Femur (tissue), 1 donor: Measurements from ENCODE around the gene SH3TC1.

Source experiments
- DNase-seq: peaks from one replicate; pipeline ENCODE4 v3.0.0-alpha.2; 2017

The SH3TC1 gene

GRCh38 chr4:8217871-8218270 is 18.8 kb downstream of the SH3TC1 start:
- DNase-seq, result no peak

- no peak for DNase-seq
These were observed 19.4 kb downstream of the SH3TC1 start for GRCh38 chr4:8218371-8219031.

GRCh38 chr4:8219236-8219635 is 20.1 kb downstream of the SH3TC1 start:
- no peak for DNase-seq

GRCh38 chr4:8220661-8221450 is 21.8 kb downstream of the SH3TC1 start:
- DNase-seq, result no peak

DNA sequence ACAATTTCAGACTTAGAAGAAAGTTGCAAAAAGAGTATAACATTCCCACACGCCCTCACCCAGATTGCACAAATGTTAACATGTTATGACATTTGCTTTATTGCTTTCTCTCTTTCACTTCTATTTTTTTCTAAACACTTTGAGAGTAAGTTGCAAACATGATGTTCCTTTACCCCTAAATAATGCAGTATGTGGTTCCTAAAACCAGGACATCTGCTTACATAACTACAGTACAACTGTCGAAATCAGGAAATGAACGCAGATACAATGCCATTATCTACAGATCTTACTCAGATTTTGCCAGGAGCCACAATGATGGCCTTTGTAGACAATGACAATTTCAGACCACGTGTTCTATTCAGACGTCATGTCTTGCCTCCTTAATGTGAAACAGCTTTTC is 22.4 kb downstream of the SH3TC1 start:
- no peak for DNase-seq

DNA sequence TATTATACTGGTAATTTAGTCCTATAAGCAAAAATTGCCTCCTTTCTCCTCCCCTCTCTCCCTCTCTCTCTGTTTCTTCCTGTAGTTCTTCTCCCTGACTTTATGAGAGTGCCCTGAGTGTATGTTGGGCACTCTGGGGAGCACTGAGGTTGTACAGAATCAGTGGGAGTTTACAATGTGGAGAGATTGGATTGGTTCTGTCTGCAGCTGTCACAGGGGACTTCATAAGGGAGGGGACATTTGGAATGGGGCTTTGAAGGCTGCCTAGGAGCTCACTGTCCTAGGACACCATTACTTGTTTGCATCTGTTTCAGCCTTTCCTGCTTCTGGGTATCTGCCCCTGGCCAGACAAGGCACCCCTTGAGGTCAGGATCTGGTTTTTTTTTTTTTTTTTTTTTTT is 22.9 kb downstream of the SH3TC1 start:
- no peak for DNase-seq

- DNase-seq, result no peak
These were observed 23.7 kb downstream of the SH3TC1 start for GRCh38 chr4:8222609-8223388.

GRCh38 chr4:8224267-8224974 is 25.3 kb downstream of the SH3TC1 start:
- no peak for DNase-seq

DNA sequence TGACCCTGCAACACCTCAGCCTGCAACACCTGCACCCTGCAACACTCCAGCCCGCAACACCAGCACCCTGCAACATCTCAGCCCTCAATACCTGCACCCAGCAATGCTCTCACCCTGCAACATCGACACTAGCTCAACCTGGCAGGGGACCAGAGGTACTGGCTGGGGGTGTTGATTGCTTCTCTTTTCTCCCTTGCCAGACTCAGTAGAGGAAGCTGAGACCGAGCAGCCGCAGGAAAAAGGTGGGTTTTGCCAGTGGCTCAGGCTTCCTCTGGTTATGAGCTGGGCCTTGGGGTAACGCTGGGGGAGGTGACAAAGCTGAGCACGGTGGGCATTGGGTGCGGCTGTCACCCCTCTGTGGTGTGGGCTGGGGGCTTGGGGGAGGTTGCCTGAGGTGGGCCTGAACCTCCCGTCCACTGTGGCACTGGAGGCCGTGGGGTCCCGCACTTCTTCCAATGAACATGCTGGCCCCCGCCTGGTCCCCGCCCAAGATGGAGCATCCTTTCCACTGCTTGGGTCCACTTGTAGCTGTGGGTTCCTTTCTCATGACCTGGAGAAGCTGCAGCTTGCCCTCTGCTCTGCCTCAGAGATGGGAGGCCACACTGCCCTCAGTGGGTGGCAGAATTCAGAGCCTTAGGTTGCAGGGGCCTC is 26.0 kb downstream of the SH3TC1 start:
- DNase-seq, result no peak

GRCh38 chr4:8225706-8226443 is 26.8 kb downstream of the SH3TC1 start:
- no peak for DNase-seq

DNA sequence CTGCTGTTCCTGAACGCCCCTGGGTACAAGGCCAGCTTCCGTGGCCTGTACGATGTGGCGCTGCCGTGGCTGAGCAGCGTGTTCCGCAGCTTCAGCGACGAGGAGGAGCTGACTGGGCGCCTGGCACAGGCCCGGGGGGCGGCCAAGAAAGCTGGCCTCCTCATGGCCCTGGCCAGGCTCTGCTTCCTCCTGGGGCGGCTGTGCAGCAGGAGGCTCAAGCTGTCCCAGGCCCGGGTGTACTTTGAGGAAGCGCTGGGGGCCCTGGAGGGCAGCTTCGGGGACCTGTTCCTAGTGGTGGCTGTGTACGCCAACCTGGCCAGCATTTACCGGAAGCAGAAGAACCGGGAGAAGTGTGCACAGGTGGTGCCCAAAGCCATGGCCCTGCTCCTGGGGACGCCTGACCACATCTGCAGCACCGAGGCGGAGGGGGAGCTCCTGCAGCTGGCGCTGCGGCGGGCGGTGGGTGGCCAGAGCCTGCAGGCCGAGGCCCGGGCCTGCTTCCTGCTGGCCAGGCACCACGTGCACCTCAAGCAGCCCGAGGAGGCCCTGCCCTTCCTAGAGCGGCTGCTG is 28.2 kb downstream of the SH3TC1 start:
- DNase-seq, result no peak

- no peak for DNase-seq
These were observed 28.8 kb downstream of the SH3TC1 start for GRCh38 chr4:8227771-8228318.

GRCh38 chr4:8228319-8229250 is 29.5 kb downstream of the SH3TC1 start:
- peak; percentile 78 for DNase-seq

- no peak for DNase-seq
These were observed 30.4 kb downstream of the SH3TC1 start for GRCh38 chr4:8229331-8229975.

GRCh38 chr4:8230033-8230432 is 30.9 kb downstream of the SH3TC1 start:
- no peak for DNase-seq

DNA sequence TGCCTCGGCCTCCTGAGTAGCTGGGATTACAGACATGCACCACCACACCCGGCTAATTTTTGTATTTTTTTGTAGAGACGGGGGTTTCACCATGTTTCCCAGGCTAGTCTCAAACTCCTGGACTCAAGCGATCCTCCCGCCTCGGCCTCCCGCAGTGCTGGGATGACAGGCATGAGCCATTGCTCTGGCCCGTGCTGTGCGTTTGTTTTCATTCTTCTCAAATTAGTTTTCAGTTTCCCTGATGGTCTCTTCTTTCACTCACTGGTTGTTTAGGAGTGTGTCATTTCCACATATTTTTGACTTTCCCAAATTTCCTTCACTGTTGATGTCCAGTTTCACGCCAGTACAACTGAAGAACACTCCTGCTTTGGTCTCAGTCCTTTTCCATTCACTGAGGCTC is 31.8 kb downstream of the SH3TC1 start:
- no peak for DNase-seq

DNA sequence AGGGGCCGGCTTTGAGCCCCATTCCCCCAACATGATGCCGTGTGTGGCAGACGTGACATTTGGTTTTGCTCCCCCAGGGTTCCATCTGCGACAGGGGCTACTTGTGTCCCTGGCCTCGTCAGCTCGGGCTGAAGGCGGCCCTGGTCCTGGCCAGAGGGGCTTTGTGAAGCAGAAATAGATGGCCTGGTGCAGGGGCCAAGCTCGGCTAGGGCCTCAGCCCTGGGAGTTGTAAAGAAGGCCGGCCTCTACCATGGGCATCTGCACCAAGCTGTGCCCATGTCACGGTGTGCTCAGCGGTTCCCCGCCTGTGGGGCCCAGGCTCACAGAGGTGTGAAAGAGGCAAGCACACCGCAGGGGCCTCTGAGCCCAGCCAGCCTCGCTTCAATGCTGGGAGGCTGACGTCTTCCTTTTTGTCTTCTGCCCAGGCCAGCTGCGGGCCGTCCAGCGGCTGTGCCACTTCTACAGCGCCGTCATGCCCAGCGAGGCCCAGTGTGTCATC is 32.5 kb downstream of the SH3TC1 start:
- no peak for DNase-seq

- no peak for DNase-seq
These were observed 33.7 kb downstream of the SH3TC1 start for GRCh38 chr4:8232748-8233147.
